Neutrophil (primary cell): ENCODE results near the gene MAGI3.
"Not testable (repeated sequence)": the region's sequence is repeated elsewhere in the genome, so short reads cannot be mapped to it uniquely, and the experiment has no call there.

ENCODE experiments used
- H3K27ac ChIP-seq: fragments of 200-600 bp; sonication (generic); 2 replicates; pipeline ENCODE4 v1.5.1; 2016; ENCODE audit warnings: mild to moderate bottlenecking, moderate library complexity
- H3K27me3 ChIP-seq: fragments of 200-600 bp; sonication (generic); 2 replicates; pipeline ENCODE4 v1.6.0; 2016; ENCODE audit warnings: mild to moderate bottlenecking
- H3K36me3 ChIP-seq: fragments of 200-600 bp; sonication (generic); 2 replicates; pipeline ENCODE4 v1.5.1; 2017
- H3K4me1 ChIP-seq, 2 experiments: fragments of 200-600 bp in 1 of 2; sonication (generic) in 1 of 2; 1 replicate in 1 of 2; 2 replicates in 1 of 2; pipeline versions ENCODE4 v1.5.1 to v1.6.1; 2013 to 2016; ENCODE audit warnings: low read depth in 1 of 2, low read length in 1 of 2, mild to moderate bottlenecking in 1 of 2, moderate library complexity in 1 of 2; ENCODE audit not compliant: control insufficient read depth in 1 of 2, insufficient read depth in 1 of 2
- H3K4me3 ChIP-seq, 2 experiments: fragments of 200-600 bp in 1 of 2; sonication (generic) in 1 of 2; 1 replicate in 1 of 2; 2 replicates in 1 of 2; pipeline ENCODE4 v1.5.1; 2013 to 2016; ENCODE audit warnings: low read depth in 1 of 2, low read length in 1 of 2, mild to moderate bottlenecking in 1 of 2, moderate library complexity in 1 of 2
- H3K9me3 ChIP-seq: fragments of 200-600 bp; sonication (generic); 2 replicates; pipeline ENCODE4 v1.5.1; 2016
- CTCF ChIP-seq: fragments of 200-600 bp; sonication (generic); IDR thresholded peaks from 2 replicates; pipeline ENCODE4 v1.5.1; 2016; ENCODE audit warnings: antibody characterized with exemption

MAGI3 gene

DNA sequence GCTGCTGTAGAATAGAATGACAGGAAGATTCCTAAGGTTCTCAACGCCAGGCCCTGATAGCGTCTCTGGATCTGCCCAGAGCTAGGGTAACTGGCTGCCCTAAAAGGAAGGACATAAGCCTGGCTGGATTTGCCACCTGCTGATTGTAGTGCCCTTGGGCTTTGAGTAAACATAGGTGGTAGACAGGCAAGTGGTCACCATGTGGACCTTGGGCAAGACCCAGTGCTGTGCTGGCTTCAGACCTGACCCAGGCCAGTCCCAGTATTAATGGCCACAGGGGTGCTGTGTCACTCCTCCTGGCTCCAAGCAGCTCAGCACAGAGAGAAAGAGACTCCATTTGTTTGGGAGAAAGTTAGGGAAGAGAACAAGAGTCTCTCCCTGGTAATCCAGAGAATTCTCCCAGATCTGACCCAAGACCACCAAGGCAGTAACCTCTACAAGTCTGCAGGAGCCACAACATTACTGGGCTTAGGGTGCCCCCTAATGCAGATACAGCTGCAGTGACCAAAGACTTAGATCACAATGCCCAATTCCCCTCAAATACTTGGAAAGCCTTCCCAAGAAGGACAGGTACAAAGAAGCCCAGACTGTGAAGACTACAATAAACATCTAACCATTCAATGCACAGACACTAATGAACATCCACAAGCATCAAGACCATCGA lies 324.4 kb downstream of the MAGI3 start:
- Histone ChIP-seq H3K9me3 (peaks cover 5% of the 10 kb centered on the region), H3K36me3 (peaks cover 47% of the 10 kb centered on the region), H3K4me3 (no peak overlapping the region), H3K4me1 (no peaks in the 10 kb centered on the region), H3K27me3 (no peaks in the 10 kb centered on the region), H3K27ac (no peak overlapping the region)
- TF ChIP-seq CTCF = no peak

DNA sequence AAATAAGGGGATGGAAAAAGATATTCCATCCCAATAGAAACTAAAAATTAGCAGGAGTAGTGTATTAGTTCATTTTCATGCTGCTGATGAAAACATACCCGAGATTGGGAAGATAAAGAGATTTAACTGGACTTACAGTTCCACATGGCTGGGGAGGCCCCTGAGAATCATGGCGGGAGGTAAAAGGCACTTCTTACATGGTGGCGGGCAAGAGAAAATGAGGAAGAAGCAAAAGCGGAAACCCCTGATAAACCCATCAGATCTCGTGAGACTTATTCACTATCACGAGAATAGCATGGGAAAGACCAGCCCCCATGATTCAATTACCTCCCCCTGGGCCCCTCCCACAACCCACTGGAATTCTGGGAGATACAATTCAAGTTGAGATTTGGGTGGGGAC lies 327.2 kb downstream of the MAGI3 start:
- H3K9me3 ChIP-seq, H3K4me1 ChIP-seq, H3K27ac ChIP-seq, H3K4me3 ChIP-seq, H3K27me3 ChIP-seq: not testable (repeated sequence)
- peaks cover 39% of the 10 kb centered on the region for H3K36me3 ChIP-seq

DNA sequence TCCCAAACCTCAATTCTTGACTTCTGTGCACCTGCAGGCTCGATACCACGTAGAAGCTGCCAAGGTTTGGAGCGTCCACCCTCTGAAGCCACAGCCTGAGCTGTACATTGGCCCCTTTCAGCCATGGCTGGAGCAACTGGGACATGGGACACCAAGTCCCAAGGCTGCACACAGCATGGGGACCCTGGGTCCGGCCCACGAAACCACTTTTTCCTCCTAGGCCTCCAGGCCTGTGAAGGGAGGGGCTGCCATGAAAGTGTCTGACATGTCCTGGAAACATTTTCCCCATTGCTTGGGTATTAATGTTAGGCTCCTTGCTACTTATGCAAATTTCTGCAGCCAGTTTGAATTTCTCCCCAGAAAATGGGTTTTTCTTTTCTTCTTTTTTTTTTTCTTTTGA lies 328.3 kb downstream of the MAGI3 start:
- H3K36me3 ChIP-seq = peaks cover 31% of the 10 kb centered on the region
- H3K4me3 ChIP-seq, H3K27ac ChIP-seq, H3K27me3 ChIP-seq, H3K9me3 ChIP-seq, H3K4me1 ChIP-seq: not testable (repeated sequence)

GRCh38 chr1:113721010-113721409 lies 330.7 kb downstream of the MAGI3 start:
- Histone ChIP-seq H3K4me3 (no peak overlapping the region), H3K36me3 (peaks cover 37% of the 10 kb centered on the region), H3K4me1 (no peaks in the 10 kb centered on the region), H3K27ac (no peak overlapping the region), H3K9me3 (peaks cover 10% of the 10 kb centered on the region), H3K27me3 (no peaks in the 10 kb centered on the region)
- TF ChIP-seq CTCF = no peak

- no peak for TF ChIP-seq CTCF
- H3K36me3 ChIP-seq = peaks cover 58% of the 10 kb centered on the region
- H3K4me1 ChIP-seq = no peaks in the 10 kb centered on the region
These were observed 342.5 kb downstream of the MAGI3 start for GRCh38 chr1:113732802-113733201.

GRCh38 chr1:113734357-113735055 lies 344.2 kb downstream of the MAGI3 start:
- peaks cover 67% of the 10 kb centered on the region for H3K36me3 ChIP-seq
- H3K9me3 ChIP-seq = no peaks in the 10 kb centered on the region
- no peak overlapping the region for H3K4me3 ChIP-seq
- no peak for TF ChIP-seq CTCF
- H3K4me1 ChIP-seq = no peaks in the 10 kb centered on the region
- no peaks in the 10 kb centered on the region for H3K27me3 ChIP-seq
- H3K27ac ChIP-seq = no peak overlapping the region

More at GRCh38 chr1:113732802-113733201, 342.5 kb downstream of the MAGI3 start:
- Histone ChIP-seq H3K4me3 (no peak overlapping the region), H3K27ac (no peak overlapping the region), H3K9me3 (no peaks in the 10 kb centered on the region), H3K27me3 (no peaks in the 10 kb centered on the region)
